Right hindlimb (tissue), 1 donor: Measurements from ENCODE around the gene FAM13A.
A peak's percentile ranks its signal among the peaks of the same experiment; 100 is the strongest.
"Not testable (repeated sequence)": the region's sequence is repeated elsewhere in the genome, so short reads cannot be mapped to it uniquely, and the experiment has no call there.

ENCODE experiments used
- DNase-seq: peaks from one replicate; pipeline ENCODE4 v3.0.0-alpha.2; 2018

The FAM13A gene

DNA sequence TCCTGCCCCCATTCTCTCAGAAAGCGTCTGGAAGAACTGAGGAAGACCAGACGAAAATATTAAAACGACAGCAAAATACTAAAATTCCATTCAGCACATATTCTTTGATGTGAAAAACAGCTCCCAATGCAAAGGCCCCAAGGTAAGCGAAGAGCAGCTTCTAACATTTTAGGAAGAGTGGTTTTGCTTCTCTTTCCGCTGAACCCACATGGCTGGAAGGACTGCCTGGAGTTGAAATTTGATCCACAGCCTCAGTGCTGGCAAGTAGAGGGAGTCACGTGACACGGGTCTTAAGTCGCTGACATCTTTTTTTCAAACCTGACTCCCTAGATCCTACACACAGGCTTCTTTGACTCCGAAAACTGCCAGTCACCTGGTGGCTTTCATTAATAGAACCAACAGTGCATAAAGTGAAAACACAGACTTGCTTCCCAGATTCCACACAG lies at the start of gene FAM13A:
FAM13A (minus strand) TSS at position 233 of the 446 bp plus-strand sequence; CDS start at position 12, 221 bp downstream.
- peak; percentile 93 for DNase-seq

DNA sequence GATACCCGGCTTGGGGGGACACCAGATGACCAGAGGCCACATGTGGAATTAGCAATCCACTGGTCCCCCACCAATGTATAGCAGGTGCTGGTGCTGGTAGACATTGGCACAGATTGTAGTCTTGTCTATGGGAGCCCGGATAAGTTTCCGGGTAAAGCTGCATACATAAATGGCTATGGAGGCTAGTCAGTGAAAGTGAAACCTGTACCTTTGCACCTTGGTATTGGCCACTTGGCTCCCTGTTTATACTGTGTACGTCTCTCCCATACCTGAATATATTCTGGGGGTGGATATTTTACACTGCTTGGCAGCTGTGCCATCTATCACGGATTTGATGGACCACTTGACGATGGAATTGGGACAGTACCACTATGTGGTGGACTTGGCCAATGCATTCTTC lies 48.7 kb upstream of the FAM13A start:
- no peak for DNase-seq

DNA sequence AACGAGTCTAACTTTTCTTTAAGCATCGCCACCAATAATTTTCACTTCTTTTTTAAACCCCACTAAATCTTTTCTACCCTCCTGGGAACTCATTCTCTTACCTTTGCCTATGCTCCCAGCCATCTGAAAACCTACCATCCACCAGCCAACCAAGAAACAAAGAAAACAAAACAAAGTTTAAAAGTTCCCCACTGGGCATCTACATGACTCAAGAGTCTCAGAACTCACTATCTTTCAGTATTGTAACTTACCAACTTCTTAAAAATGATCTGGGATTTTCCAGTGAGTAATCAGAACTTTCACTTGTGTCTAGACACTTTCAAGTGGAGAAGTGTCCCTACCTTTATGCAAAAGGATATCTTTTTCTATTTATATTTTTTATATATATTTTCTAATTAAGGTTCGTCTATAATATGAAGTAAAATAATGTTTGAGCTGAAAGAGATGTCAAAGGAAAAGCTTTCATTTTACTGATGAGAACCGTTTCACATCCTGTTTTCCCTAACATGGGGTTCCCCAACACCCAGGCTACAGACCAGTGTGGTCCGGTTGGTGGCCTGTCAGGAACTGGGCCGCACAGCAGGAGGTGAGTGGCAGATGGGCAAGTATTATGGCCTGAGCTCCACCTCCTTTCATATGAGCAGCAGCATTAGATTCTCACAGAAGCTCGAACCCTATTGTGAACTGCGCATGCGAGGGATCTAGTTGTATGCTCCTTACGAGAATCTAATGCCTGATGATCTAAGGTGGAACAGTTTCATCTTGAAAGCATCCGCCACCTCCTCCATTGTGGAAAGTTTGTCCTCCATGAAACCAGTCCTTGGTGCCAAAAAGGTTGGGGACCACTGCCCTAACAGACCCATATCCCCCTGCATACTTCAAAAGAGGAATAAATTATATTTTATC lies 44.5 kb upstream of the FAM13A start:
- DNase-seq: no peak

DNA sequence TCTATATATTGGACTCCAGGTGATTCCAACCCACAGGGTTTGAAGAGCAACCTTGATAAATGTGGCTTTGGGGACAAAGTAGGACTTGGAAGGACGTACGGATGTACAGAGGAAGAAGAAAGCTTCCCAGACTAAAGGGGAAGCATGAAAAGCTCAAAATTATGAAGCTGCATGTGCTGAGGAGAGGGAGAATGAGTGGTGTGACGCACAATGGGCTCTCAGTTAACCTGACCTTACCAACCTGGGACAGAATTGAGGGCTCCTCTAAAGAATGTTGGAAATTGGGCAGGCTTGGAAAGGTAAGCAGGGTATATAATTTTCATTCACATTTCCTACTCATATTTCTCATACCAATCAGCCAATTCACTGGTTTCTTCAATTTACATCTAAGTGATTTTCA lies 43.9 kb upstream of the FAM13A start:
- no peak for DNase-seq

DNA sequence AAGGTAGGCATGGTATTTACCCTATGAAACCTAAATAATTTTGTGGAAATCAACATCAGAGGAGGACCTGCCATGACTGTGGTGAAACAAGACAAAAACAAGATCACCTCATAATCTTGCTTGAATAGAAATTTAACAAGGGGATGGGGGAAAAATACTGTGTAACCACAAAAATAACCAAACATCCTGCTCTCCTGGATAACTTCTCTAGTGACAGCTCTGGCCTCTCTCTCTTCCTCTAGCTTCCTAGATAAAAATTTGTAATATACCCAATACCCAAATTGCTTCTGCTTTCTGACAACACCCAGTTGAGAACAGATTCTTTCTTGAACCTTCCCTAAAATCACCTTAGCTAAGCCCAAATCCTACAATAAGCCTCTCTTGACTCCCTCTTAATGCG lies 42.5 kb upstream of the FAM13A start:
- no peak for DNase-seq

DNA sequence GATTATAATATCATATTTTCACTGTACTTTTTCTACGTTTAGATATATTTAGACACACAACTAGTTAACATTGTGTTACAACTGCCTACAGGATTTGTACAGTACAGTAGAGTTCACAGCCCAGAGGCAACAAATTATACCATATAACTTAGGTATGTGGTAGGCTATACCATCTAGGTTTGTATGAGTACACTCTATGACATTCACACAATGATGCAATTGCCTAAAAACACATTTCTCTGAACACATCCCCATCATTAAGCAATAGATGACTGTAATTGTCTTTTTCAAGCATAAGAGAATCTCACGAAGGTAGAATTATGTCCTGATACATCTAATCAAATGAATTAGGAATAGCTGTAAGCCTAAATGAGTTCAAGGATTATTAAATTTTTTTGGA lies 42.0 kb upstream of the FAM13A start:
- DNase-seq: no peak

DNA sequence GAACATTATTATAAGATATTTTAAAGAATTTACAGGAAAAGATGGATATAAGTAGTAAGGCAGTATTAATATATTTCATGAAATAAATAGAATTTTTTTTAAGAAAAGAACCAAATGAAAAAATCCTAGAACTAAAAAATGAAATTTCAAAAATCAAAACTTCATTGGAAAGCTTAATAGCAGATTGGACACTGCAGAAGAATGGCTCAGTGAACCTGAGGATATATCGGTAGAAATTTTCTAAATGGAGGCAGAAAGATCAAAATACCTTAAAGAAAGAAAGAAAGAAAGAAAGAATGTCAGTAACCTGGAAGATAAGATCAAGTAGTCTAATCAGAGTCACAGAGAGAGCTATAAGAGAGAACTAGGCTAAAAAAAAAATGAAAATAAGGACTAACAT lies 21.3 kb upstream of the FAM13A start:
- no peak for DNase-seq

DNA sequence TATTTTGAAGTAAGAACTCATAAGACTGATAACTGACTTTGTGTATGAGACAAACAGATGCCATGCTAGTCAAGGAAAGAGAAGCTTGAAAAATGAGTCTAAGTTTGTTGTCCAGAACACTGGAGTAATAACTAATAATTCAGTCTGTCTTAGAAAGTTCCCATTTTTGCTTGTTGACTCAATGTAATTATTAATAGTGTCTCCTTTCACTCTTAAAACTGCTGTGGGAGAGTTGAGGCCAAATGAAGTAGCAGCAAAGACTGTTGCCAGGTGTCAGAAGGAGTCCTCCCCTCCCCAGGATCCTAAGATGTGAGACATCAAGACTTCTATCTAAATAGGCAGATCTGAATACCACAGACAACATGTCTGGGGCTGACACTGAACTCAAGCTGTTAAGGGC lies 20.8 kb upstream of the FAM13A start:
- DNase-seq: no peak

DNA sequence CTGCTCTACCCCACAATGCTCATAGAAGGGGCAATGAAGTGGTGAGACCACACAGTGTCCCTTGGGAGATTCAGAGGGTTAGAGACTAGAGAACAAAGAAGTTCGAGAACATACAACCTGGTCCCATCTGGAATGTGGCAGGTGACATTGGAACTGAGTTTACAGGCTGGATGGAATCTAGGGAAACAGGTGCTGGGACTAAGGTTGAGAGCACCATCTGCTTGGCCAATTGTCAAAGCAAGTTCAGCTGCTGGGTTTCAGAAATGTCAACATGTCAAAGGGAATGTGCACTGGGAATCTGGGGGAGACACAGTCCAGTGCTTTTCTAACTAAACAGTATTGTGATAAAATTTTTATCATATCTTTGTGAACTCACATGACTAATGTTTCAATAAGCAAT lies 15.9 kb upstream of the FAM13A start:
- no peak for DNase-seq

DNA sequence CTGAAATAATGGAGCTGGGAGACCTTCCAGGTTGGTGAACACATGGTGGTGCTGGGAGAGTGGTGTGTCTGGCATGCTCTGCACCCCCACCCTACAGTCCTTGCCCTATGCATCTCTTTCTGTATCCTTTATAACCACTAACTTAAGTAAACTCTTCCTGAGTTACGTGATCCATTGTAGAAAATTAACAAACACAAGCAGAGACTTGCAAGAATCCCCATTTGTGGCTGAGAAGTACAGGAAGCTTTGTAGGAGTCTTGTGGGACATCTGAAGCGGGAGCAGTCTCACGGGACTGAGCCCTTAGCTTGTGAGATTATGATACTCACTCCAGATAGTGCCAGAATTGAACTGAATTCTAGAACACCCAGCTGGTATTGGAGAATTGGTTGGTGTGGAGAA lies 14.3 kb upstream of the FAM13A start:
- DNase-seq: no peak

DNA sequence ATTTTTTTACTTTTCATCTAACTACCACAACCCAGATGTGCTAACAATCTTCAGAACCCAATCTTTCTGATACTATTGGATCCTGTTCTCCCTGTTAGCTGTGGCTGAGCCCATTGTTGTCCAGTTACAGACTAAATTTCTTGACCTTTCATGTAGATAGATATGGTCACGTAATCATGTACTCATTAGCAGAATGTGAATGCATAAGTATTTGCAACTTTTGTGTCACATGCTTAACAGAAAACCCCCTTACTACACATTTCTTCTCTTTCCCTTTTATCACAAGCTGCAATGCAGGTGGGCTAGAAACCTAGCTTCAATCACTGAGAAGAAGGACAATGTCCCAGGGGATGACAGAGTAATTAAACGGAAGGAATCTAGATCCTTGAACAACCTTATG lies 13.1 kb upstream of the FAM13A start:
- no peak for DNase-seq

DNA sequence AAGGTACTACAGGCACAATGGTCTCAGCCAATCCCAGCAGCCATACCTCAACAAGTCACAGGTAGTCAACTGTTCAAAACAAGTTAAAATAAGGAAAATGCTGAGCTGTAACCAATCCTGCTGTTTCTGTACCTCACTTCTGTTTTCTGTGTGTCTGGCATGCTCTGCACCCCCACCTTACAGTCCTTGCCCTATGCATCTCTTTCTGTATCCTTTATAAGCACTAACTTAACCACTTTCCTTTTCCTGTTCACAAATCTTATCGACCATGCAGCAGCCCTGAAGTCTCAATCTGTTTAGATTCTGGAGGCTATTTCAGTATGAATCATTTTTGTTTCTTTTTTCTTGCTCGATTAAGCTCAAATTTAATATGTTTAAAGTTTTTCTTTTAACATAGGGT lies 12.5 kb upstream of the FAM13A start:
- no peak for DNase-seq

DNA sequence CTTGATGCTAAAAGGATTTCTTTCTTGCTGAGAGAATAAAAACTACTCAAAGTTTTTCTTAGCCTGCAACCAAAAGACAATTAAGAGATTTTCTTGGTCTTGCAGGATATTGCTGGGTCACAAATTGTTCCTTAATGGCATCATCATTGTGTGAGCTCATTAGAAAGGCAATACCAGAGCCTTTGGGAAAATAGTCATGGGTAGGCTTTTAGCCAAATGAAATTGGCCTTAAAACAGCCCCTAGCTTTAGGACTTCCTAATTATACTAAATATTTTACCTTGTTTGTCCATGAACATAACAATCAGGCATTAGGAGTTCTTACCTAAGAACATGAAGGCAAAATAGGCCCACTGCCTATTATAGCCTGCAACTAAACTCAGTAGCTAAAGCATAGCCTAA lies 10.4 kb upstream of the FAM13A start:
- DNase-seq: no peak

DNA sequence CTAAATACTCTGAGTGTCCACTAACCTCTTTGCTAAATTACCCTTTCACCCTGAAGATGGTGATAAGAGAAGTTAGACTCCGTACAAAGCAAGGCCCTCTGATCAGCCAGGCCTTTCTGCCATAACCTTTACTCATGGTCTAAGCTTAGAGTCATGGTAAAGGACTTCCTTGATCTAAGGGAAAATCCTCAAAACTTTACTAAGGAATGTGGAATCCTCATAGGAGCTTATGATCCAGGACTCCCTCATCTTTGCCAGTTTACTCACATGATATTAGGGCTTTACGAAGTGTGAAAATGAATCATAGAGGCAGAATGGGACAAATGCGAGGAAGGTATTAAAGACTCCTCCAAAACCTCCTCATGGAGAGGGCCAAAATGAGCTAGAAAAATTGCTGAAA lies 7.9 kb upstream of the FAM13A start:
- DNase-seq: no peak

DNA sequence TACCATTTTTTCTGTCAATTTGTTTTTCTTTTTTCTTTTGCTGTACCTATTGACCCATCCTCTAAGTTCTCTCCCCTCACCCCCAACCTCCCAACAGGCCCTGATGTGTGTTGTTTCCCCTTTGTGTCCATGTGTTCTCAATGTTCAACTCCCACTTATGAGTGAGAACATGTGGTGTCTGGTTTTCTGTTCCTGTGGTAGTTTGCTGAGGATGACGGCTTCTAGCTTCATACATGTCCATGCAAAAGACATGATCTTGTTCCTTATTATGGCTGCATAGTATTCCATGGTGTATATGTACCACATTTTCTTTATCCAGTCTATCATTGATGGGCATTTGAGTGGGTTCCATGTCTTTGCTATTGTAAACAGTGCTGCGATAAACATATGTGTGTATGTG lies 859 bp upstream of the FAM13A start:
- DNase-seq: not testable (repeated sequence)

DNA sequence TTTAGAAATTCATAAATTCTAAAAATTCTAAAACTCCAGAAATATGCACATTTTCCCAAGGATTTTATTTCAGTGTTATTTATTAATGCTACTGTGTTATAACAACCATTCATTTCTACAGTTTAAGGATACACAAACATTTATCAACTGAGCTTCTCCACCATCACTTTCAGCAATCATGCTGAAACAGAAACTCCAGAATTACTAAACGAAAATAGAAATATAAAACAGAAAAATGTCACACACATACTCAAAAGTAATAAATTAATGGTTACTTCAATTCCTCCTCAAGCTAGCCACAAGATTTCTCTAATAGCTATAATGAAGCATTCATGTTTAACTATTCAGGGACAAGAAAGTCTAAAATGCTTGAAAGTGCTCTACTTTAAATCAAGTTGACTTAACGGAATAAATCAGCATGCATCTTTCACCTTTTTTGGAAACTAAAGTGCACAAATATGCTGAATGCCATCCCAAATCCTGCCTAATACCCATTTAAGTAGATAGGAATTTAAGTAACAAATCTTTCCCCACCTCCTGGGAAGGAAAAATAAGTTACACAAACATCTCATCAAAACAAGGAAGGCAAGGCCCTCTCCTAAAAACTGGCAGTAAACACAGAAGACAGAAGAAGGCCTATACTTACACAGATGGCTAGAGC lies 563 bp downstream of the FAM13A start:
- DNase-seq: no peak

DNA sequence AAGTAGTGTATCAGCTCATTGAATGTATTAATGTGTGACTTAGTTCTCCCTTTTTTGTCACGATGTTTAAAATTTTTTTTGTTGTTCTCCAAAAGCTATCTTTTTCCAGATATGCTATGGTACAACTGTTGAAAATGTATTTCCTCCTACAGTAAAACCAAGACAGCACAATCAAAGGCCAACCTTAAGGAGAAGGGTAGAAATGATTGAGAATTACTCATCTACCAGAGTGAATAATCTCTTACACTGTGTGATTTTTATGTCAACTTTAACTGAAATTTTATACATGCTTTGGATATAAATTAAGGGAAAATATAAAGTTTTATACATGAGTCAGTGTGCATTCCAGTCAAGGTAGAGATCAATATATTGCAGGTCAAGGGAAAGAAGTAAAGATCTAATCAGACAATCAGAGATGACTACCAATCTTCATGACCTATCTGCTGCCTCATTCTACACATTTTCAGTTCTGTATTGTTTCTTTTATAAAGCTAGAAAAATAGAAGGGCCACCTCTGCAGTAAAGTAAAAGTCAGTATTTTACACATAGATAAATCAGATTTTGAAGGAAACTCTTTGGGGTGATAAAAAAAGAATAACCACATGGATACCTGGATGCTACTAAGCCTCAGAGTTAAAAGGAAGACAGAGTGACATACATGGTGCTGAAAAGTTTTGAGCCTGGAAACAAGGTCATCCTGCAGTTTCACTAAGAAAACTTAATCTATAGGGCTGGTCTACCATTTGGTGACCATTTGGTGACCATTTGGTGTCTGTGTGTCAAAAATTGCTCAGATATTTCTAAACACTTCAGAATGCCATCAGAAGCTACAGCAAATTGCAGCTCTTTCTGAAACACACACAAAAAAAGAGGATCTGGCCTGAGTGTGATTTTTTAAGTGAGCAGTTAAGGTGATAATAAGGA lies 1.6 kb downstream of the FAM13A start:
- no peak for DNase-seq

DNA sequence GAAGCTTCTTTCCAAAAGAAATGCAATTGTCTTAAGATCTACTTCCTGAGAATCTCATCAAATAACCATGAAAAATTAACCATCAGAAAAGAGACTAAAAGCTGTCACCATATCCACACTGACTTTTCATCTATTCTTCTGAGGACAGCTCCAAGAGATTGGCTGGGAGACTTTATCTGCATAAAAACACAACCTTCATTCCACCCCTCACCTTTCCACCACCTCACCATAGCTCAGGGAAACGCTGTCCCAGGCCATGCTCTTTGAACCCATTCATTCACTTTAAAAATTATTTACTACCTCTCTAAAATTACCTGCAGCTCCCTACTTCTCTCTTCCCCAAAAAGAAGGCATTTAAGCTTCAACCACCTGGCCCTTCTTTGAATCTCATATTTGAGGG lies 2.4 kb downstream of the FAM13A start:
- DNase-seq: no peak

DNA sequence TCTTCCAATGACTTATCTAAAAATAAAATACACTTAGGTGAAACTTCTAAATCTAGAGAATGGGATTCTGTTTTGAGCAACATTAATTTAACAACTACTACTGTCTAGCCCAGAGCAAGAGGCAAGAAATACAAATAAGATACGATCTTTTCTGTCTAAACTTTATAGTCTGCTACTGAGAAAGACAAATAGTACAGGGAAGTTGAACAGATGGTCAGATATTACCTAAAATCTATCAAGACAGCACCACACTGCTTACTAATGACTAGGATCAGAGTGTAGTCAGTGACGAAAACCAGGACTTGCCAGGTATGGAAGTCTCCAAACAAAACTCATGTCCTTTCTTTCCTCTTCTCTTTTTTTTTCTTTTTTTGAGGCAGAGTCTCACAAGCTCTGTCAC lies 7.1 kb downstream of the FAM13A start:
- DNase-seq: no peak

DNA sequence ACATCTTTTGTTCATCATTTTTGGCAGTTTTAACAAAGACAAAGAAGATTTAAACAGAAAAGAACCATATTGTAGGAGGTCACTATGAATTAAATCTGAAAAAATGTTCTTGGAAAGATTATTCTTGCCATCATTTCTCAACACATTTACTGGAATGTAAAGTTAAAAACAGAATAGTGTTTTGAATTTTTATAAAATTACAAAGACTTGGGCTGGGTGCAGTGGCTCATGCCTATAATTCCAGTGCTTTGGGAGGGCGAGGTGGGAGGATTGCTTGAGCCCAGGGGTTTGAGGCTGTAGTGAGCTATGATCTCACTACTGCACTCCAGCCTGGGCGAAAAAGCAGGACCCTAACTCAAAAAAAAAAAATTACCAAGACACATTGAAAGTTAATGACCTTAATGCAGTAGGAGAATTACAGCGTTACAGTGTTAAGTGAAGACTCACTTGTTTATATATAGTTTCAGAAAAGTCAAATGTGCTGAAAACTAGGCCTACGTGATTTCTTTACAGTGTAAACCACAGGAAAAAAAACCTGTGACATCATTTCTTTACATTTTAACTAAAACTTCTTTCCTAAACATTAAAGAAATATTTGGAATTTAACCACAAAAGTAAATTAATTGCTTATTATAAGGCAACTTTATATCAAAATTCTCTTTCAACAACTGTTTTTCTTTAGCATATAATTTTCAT lies 7.9 kb downstream of the FAM13A start:
- no peak for DNase-seq

DNA sequence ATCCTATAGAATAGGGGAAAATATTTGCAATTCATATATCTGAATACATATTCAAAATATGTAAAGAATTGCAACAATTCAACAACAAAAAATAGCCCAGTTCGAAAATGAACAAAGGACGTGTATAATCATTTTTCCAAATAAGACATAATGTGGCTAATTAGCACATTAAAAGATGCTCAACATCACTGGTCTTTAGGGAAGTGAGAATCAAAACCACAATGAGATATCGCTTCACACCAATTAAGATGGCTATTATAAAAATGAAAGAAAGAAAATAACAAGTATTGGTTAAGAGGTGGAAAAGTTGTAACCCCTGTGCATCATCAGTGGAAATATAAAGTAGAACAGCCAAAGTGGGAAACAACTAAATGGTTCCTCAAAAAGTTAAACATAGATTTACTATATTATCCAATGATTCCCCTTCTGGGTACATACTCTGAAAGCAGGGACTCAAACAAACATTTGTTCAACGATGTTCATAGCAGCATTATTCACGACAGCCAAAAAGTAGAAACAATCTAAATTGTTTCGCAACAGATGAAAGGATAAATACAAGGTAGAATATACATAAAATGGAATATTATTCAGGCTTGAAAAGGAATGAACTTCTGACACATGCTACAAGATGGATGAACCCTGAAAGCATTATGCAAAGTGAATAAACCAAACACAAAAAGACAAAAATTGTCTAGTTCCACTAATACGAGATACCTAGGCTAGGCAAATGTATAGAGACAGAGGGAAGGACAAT lies 12.7 kb downstream of the FAM13A start:
- DNase-seq: no peak

DNA sequence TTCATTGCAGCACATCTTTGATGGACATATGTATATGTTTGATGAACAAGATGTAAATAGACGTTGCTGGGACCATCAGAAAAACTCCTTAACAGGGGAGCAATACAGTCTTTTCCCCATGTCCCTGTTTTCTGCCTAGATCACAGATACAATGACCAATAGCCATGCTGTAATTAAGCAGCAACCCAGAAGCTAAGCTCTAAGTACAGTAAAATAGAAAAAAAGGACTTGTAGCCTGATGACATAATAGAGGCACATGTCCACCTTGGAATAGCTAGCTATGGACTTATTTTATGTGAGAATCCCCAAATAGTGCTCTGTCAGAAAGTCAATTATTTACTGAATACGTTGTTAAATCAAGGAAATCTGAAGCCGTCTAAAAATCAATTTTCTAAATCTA lies 14.9 kb downstream of the FAM13A start:
- no peak for DNase-seq
